Esophagus (tissue), 2 donors: Measurements from ENCODE around the gene ANKRD61. TPM values are rescaled to one million over a fixed set of nuclear protein-coding genes. Genes with fewer than 3 reads are reported as not detected.
"Not testable (repeated sequence)": the region's sequence is repeated elsewhere in the genome, so short reads cannot be mapped to it uniquely, and the experiment has no call there.

ENCODE experiments used
- H3K27ac ChIP-seq, 2 donors: one replicate each; pipeline ENCODE4 v1.5.1; 2013; ENCODE audit warnings: low read depth in 2 of 2, mild to moderate bottlenecking in 2 of 2, inconsistent platforms in 1 of 2, low read length in 1 of 2, moderate library complexity in 1 of 2
- H3K27me3 ChIP-seq, 2 donors: one replicate each; pipeline ENCODE4 v1.6.1; 2013; ENCODE audit warnings: low read length in 2 of 2, control low read depth in 1 of 2, mild to moderate bottlenecking in 1 of 2; ENCODE audit not compliant: insufficient read depth in 2 of 2, control insufficient read depth in 1 of 2
- H3K36me3 ChIP-seq, 2 donors: one replicate each; pipeline ENCODE4 v1.6.1; 2013; ENCODE audit warnings: low read length in 1 of 2; ENCODE audit not compliant: control insufficient read depth in 2 of 2, insufficient read depth in 2 of 2
- H3K4me1 ChIP-seq, 2 donors: one replicate each; pipeline ENCODE4 v1.6.1; 2013; ENCODE audit warnings: low read length in 1 of 2; ENCODE audit not compliant: control insufficient read depth in 2 of 2, insufficient read depth in 2 of 2
- H3K4me3 ChIP-seq, 2 donors: one replicate each; pipeline ENCODE4 v1.5.1; 2013; ENCODE audit warnings: low read length in 2 of 2, mild to moderate bottlenecking in 2 of 2, low read depth in 1 of 2, moderate library complexity in 1 of 2
- H3K9me3 ChIP-seq, 2 donors: one replicate each; pipeline ENCODE4 v1.6.1; 2013; ENCODE audit warnings: mild to moderate bottlenecking in 2 of 2, low read depth in 1 of 2, low read length in 1 of 2, moderate library complexity in 1 of 2; ENCODE audit not compliant: control insufficient read depth in 2 of 2, insufficient read depth in 1 of 2
- WGBS, 2 donors: extraction: QIAGEN DNeasy Blood & Tissue Kit; methylation state at CpG; one replicate each; pipeline ENCODE4 v1.1.7; 2013; 5-methylcytosine and 5-hydroxymethylcytosine counted together
- polyA plus RNA-seq, 2 donors: library from polyadenylated mRNA; stranded (reverse); fragments of 200-250 nt; gene quantifications; one replicate each; pipeline ENCODE4 v1.2.3, GENCODE V29; 2013
- donor health status: healthy with polysubstance abuse.
- donor health status: Bipolar disorder and iron deficiency.

Gene ANKRD61
- polyA plus RNA-seq, 2 donors: 0.04 TPM; not detected in 1

- Histone ChIP-seq H3K27ac (no peak overlapping the region), H3K9me3 (no peaks in the 10 kb centered on the region), H3K4me1 (peaks cover 5 to 8% of the 10 kb centered on the region in 2 donors), H3K27me3 (no peaks in the 10 kb centered on the region), H3K36me3 (peaks cover 14 to 23% of the 10 kb centered on the region in 2 donors), H3K4me3 (no peak overlapping the region)
- 90 to 96% methylated on average over 1 of the region's 1 CpG for WGBS, 2 donors
Measured at GRCh38 chr7:6027806-6028365, 3.3 kb upstream of the ANKRD61 start.

- 77 to 85% methylated on average over 5 of the region's 5 CpGs for WGBS, 2 donors
- no peaks in the 10 kb centered on the region for H3K27me3 ChIP-seq
- no peak overlapping the region for H3K27ac ChIP-seq
- peaks cover 5 to 8% of the 10 kb centered on the region in 2 donors for H3K4me1 ChIP-seq
- peaks cover 7 to 18% of the 10 kb centered on the region in 2 donors for H3K36me3 ChIP-seq
- no peaks in the 10 kb centered on the region for H3K9me3 ChIP-seq
- H3K4me3 ChIP-seq: no peak overlapping the region
Measured at GRCh38 chr7:6028563-6028962, 2.6 kb upstream of the ANKRD61 start.

GRCh38 chr7:6031567-6031966 lies 391 bp downstream of the ANKRD61 start:
- Histone ChIP-seq H3K4me3 (no peak overlapping the region), H3K27ac (no peak overlapping the region), H3K4me1 (no peaks in the 10 kb centered on the region), H3K36me3 (peaks cover 7 to 22% of the 10 kb centered on the region in 2 donors), H3K27me3 (no peaks in the 10 kb centered on the region), H3K9me3 (no peaks in the 10 kb centered on the region)
- WGBS, 2 donors: 93 to 96% methylated on average over 3 of the region's 3 CpGs

GRCh38 chr7:6032167-6032566 lies 991 bp downstream of the ANKRD61 start:
- no peak overlapping the region for H3K27ac ChIP-seq
- H3K36me3 ChIP-seq: peaks cover 9 to 20% of the 10 kb centered on the region in 2 donors
- no peaks in the 10 kb centered on the region for H3K9me3 ChIP-seq
- H3K4me1 ChIP-seq: no peaks in the 10 kb centered on the region
- H3K4me3 ChIP-seq: no peak overlapping the region
- H3K27me3 ChIP-seq: no peaks in the 10 kb centered on the region
- 75 to 81% methylated on average over 5 of the region's 5 CpGs for WGBS, 2 donors

GRCh38 chr7:6032641-6033040 lies 1.5 kb downstream of the ANKRD61 start:
- WGBS, 2 donors: 85 to 88% methylated on average over 7 of the region's 7 CpGs
- Histone ChIP-seq H3K4me3 (no peak overlapping the region), H3K36me3 (peaks cover 10 to 20% of the 10 kb centered on the region in 2 donors), H3K9me3 (no peaks in the 10 kb centered on the region), H3K4me1 (no peaks in the 10 kb centered on the region), H3K27ac (no peak overlapping the region), H3K27me3 (no peaks in the 10 kb centered on the region)

GRCh38 chr7:6035165-6035564 lies 4.0 kb downstream of the ANKRD61 start:
- Histone ChIP-seq H3K4me1 (no peaks in the 10 kb centered on the region), H3K27me3 (no peaks in the 10 kb centered on the region), H3K9me3 (no peaks in the 10 kb centered on the region), H3K4me3 (no peak overlapping the region), H3K36me3 (peaks cover 8 to 22% of the 10 kb centered on the region in 2 donors), H3K27ac (no peak overlapping the region)
- WGBS, 2 donors: 92 to 94% methylated on average over 10 of the region's 10 CpGs

- Histone ChIP-seq H3K4me1 (no peaks in the 10 kb centered on the region), H3K9me3 (no peaks in the 10 kb centered on the region), H3K27me3 (no peaks in the 10 kb centered on the region), H3K27ac (no peak overlapping the region), H3K4me3 (no peak overlapping the region), H3K36me3 (peaks cover 8 to 24% of the 10 kb centered on the region in 2 donors)
- WGBS, 2 donors: 91 to 94% methylated on average over 13 of the region's 13 CpGs
Measured at GRCh38 chr7:6035686-6036085, 4.5 kb downstream of the ANKRD61 start.

GRCh38 chr7:6049780-6050179 lies 18.6 kb downstream of the ANKRD61 start:
- H3K27ac ChIP-seq: no peak overlapping the region
- H3K27me3 ChIP-seq: no peaks in the 10 kb centered on the region
- 70 to 79% methylated on average over 4 of the region's 4 CpGs for WGBS, 2 donors
- H3K4me3 ChIP-seq: no peak overlapping the region
- no peaks in the 10 kb centered on the region for H3K9me3 ChIP-seq
- peaks cover 3 to 7% of the 10 kb centered on the region in 2 donors for H3K36me3 ChIP-seq
- H3K4me1 ChIP-seq: no peaks in the 10 kb centered on the region

GRCh38 chr7:6051185-6051584 lies 20.0 kb downstream of the ANKRD61 start:
- H3K27me3 ChIP-seq, H3K9me3 ChIP-seq, H3K27ac ChIP-seq, H3K36me3 ChIP-seq, H3K4me3 ChIP-seq, H3K4me1 ChIP-seq: not testable (repeated sequence)
- 94 to 97% methylated on average over 9 of the region's 9 CpGs for WGBS, 2 donors

- Histone ChIP-seq H3K27ac (no peak overlapping the region), H3K36me3 (peaks cover 0 to 2% of the 10 kb centered on the region in 2 donors), H3K4me3 (no peak overlapping the region), H3K4me1 (no peaks in the 10 kb centered on the region), H3K9me3 (no peaks in the 10 kb centered on the region), H3K27me3 (no peaks in the 10 kb centered on the region)
- 62 to 69% methylated on average over 1 of the region's 1 CpG for WGBS, 2 donors
Measured at GRCh38 chr7:6056616-6057015, 25.4 kb downstream of the ANKRD61 start.
